Mesenchymal stem cell (in vitro differentiated cells and primary cell): ENCODE measurements around the gene SP4.

ENCODE experiments used
- DNase-seq: peaks from one replicate; pipeline ENCODE4 v3.0.0-alpha.2; 2013
- H2AFZ ChIP-seq: one replicate; pipeline ENCODE4 v1.6.1; 2013; ENCODE audit warnings: low read depth, mild to moderate bottlenecking, control low read depth, inconsistent platforms, low read length, moderate library complexity
- H2AK5ac ChIP-seq: 2 replicates; pipeline ENCODE4 v1.6.1; 2013; ENCODE audit warnings: low read length, moderate library complexity, mild to moderate bottlenecking, inconsistent platforms; ENCODE audit not compliant: severe bottlenecking
- H2BK120ac ChIP-seq: one replicate; pipeline ENCODE4 v1.6.1; 2013; ENCODE audit warnings: low read depth, mild to moderate bottlenecking, inconsistent platforms, low read length, moderate library complexity
- H2BK12ac ChIP-seq, 2 experiments: one replicate each; pipeline ENCODE4 v1.6.1; 2013; ENCODE audit warnings: inconsistent platforms in 2 of 2, low read length in 2 of 2, mild to moderate bottlenecking in 2 of 2, moderate library complexity in 2 of 2, control low read depth in 1 of 2
- H2BK15ac ChIP-seq: one replicate; pipeline ENCODE4 v1.6.1; 2013; ENCODE audit warnings: mild to moderate bottlenecking, low read depth, inconsistent platforms; ENCODE audit not compliant: poor library complexity, severe bottlenecking
- H2BK5ac ChIP-seq: 2 replicates; pipeline ENCODE4 v1.6.1; 2013; ENCODE audit warnings: low read depth, mild to moderate bottlenecking, low read length, control low read depth, inconsistent platforms; ENCODE audit not compliant: poor library complexity, severe bottlenecking
- H3K14ac ChIP-seq, 2 experiments: one replicate each; pipeline ENCODE4 v1.6.1; 2013; ENCODE audit warnings: inconsistent platforms in 2 of 2, low read length in 2 of 2, control low read depth in 1 of 2, mild to moderate bottlenecking in 1 of 2, moderate library complexity in 1 of 2
- H3K18ac ChIP-seq, 2 experiments: one replicate each; pipeline ENCODE4 v1.6.1; 2013; ENCODE audit warnings: inconsistent platforms in 2 of 2, low read length in 2 of 2, control low read depth in 1 of 2, low read depth in 1 of 2, mild to moderate bottlenecking in 1 of 2
- H3K23ac ChIP-seq, 2 experiments: one replicate each; pipeline ENCODE4 v1.6.1; 2013; ENCODE audit warnings: inconsistent platforms in 2 of 2, low read length in 2 of 2, mild to moderate bottlenecking in 2 of 2, moderate library complexity in 2 of 2, control low read depth in 1 of 2
- H3K27ac ChIP-seq: 2 replicates; pipeline ENCODE4 v1.5.1; 2013; ENCODE audit warnings: mild to moderate bottlenecking, moderate library complexity, low read length, control low read depth, inconsistent platforms; ENCODE audit not compliant: poor library complexity, severe bottlenecking
- H3K27me3 ChIP-seq, 2 experiments: 2 replicates each; pipeline versions ENCODE4 v1.6.1 to v1.7.0; 2013; ENCODE audit warnings: low read length in 2 of 2, mild to moderate bottlenecking in 2 of 2, moderate library complexity in 2 of 2, control low read depth in 1 of 2, inconsistent platforms in 1 of 2; ENCODE audit not compliant: control insufficient read depth in 1 of 2, insufficient read depth in 1 of 2
- H3K36me3 ChIP-seq, 2 experiments: 2 replicates each; pipeline versions ENCODE4 v1.6.1 to v1.7.0; 2013; ENCODE audit warnings: low read length in 2 of 2, control low read depth in 1 of 2, inconsistent platforms in 1 of 2, low read depth in 1 of 2, mild to moderate bottlenecking in 1 of 2; ENCODE audit not compliant: insufficient read depth in 2 of 2, control insufficient read depth in 1 of 2
- H3K4ac ChIP-seq, 2 experiments: one replicate each; pipeline ENCODE4 v1.6.1; 2013; ENCODE audit warnings: inconsistent platforms in 2 of 2, low read length in 2 of 2, mild to moderate bottlenecking in 2 of 2, moderate library complexity in 2 of 2, control low read depth in 1 of 2, low read depth in 1 of 2
- H3K4me1 ChIP-seq: 2 replicates; pipeline ENCODE4 v1.6.1; 2013; ENCODE audit warnings: low read depth, low read length, control low read depth; ENCODE audit not compliant: control insufficient read depth, insufficient read depth
- H3K4me2 ChIP-seq: 2 replicates; pipeline ENCODE4 v1.6.1; 2013; ENCODE audit warnings: low read length, mild to moderate bottlenecking, inconsistent platforms; ENCODE audit not compliant: poor library complexity, severe bottlenecking
- H3K4me3 ChIP-seq, 2 experiments: 2 replicates each; pipeline versions ENCODE4 v1.5.1 to v1.7.0; 2013; ENCODE audit warnings: low read length in 2 of 2, mild to moderate bottlenecking in 2 of 2, control low read depth in 1 of 2, low read depth in 1 of 2; ENCODE audit not compliant: insufficient read depth in 1 of 2
- H3K79me1 ChIP-seq: replicated peaks from 2 replicates; pipeline ENCODE4 v1.6.1; 2013; ENCODE audit warnings: mild to moderate bottlenecking, control low read depth, low read length, inconsistent platforms; ENCODE audit not compliant: poor library complexity, severe bottlenecking
- H3K9ac ChIP-seq: 2 replicates; pipeline ENCODE4 v1.7.0; 2013; ENCODE audit warnings: mild to moderate bottlenecking, low read length, moderate library complexity
- H3K9me3 ChIP-seq: 2 replicates; pipeline ENCODE4 v1.7.0; 2013; ENCODE audit warnings: mild to moderate bottlenecking, low read length; ENCODE audit not compliant: control insufficient read depth
- H4K8ac ChIP-seq: one replicate; pipeline ENCODE4 v1.6.1; 2013; ENCODE audit warnings: inconsistent platforms, mild to moderate bottlenecking, low read length, moderate library complexity
- H4K91ac ChIP-seq: one replicate; pipeline ENCODE4 v1.6.1; 2013; ENCODE audit warnings: mild to moderate bottlenecking, low read length, inconsistent platforms
- WGBS: methylation state at CpG from one replicate; pipeline ENCODE4 v1.1.7; 2013; ENCODE audit warnings: mixed read lengths; 5-methylcytosine and 5-hydroxymethylcytosine counted together

SP4 gene

DNA sequence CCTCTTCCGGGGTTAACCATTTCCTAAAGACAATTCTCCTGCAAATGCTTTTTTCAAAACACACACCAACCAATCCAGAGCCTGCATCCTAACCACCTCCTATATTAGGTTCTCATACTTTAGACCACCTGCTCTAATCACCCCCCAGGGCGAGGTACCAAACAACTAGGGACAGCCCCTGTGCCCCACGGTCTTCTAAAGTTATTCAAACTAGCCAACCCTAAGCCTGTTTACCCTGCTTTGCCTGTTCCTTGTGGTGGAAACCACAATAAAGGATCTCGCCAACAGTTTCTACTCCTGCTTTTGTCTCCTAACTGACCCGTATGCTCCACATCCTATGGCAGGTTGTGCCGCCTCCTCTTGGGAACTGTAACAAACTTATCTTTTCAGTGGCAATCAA, 21.1 kb downstream of the SP4 start:
- H3K4ac ChIP-seq: no peak overlapping the region
- no peak overlapping the region for H2BK12ac ChIP-seq
- H3K4me1 ChIP-seq: no peaks in the 10 kb centered on the region
- H2AK5ac ChIP-seq: no peak overlapping the region
- no peak overlapping the region for H3K4me2 ChIP-seq
- no peak overlapping the region for H2BK120ac ChIP-seq
- no peak overlapping the region for H3K23ac ChIP-seq
- no peak overlapping the region for H3K14ac ChIP-seq
- no peak overlapping the region for H3K18ac ChIP-seq
- H2BK5ac ChIP-seq: no peak overlapping the region
- no peaks in the 10 kb centered on the region for H3K36me3 ChIP-seq
- H3K9me3 ChIP-seq: peaks cover 23% of the 10 kb centered on the region
- H2AFZ ChIP-seq: no peak overlapping the region
- 97% methylated on average over 6 of the region's 6 CpGs for WGBS
- no peaks in the 10 kb centered on the region for H3K27me3 ChIP-seq
- H3K9ac ChIP-seq: no peak overlapping the region
- peaks cover 13% of the 10 kb centered on the region for H3K79me1 ChIP-seq
- no peak overlapping the region for H3K4me3 ChIP-seq
- H3K27ac ChIP-seq: no peak overlapping the region
- H4K8ac ChIP-seq: no peak overlapping the region
- H4K91ac ChIP-seq: no peak overlapping the region
- no peak overlapping the region for H2BK15ac ChIP-seq
- no peak for DNase-seq

DNA sequence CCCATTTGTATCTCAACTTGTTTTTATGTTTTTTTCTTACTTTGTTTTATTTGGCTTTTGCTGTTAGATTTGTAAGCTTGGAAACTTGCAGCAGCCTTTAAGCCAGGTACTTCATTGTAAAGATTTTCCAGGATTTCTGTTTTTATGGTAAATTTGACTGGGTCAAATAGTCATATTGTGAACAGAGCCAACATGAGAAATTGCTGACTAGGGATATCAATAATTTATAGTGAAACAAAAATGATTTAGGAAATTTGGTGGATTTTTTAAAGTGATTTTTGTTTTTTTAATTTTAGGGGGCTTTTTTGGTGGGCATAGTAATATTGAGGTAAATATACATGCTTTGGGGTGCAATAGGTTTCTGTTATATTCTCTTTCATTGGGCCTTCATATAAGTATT, 22.2 kb downstream of the SP4 start:
- Histone ChIP-seq H2BK5ac (no peak overlapping the region), H3K4me3 (no peak overlapping the region), H3K79me1 (peaks cover 13% of the 10 kb centered on the region), H2BK12ac (no peak overlapping the region), H4K8ac (no peak overlapping the region), H2BK120ac (no peak overlapping the region), H3K14ac (no peak overlapping the region), H4K91ac (no peak overlapping the region), H3K27ac (no peak overlapping the region), H3K4me1 (no peaks in the 10 kb centered on the region), H3K36me3 (no peaks in the 10 kb centered on the region), H3K9ac (no peak overlapping the region), H3K18ac (no peak overlapping the region), H3K27me3 (no peaks in the 10 kb centered on the region), H2AFZ (no peak overlapping the region), H3K4me2 (no peak overlapping the region), H3K23ac (no peak overlapping the region), H2BK15ac (no peak overlapping the region), H3K4ac (no peak overlapping the region), H3K9me3 (peaks cover 33% of the 10 kb centered on the region), H2AK5ac (no peak overlapping the region)
- DNase-seq: no peak

DNA sequence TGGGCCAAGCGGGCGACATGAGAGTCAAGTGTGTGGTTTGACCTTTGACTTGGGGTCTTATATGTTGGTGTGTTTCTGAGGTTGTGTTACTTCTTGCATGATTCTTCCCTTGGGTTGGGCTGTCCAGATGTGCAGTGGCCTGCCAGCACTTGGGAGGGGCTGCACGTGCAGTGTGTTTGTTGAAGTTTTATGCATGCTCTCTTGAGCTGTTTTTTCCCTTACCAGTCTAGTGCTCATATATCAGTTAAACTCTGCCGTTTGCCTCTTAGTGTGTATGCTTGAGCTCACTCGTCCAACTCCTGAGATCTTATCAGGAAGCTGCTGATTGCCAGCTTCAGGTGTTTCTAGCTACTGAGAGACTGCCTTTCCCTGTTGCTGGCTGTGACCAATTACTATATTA, 23.1 kb downstream of the SP4 start:
- Histone ChIP-seq H2BK15ac (no peak overlapping the region), H3K18ac (no peak overlapping the region), H3K4ac (no peak overlapping the region), H3K9ac (no peak overlapping the region), H3K27ac (no peak overlapping the region), H3K79me1 (peaks cover 13% of the 10 kb centered on the region), H2AK5ac (no peak overlapping the region), H3K36me3 (no peaks in the 10 kb centered on the region), H2BK12ac (no peak overlapping the region), H3K27me3 (no peaks in the 10 kb centered on the region), H3K23ac (no peak overlapping the region), H3K4me1 (no peaks in the 10 kb centered on the region), H3K4me2 (no peak overlapping the region), H3K4me3 (no peak overlapping the region), H4K91ac (no peak overlapping the region), H4K8ac (no peak overlapping the region), H2AFZ (no peak overlapping the region), H2BK120ac (no peak overlapping the region), H2BK5ac (no peak overlapping the region), H3K9me3 (peaks cover 36% of the 10 kb centered on the region), H3K14ac (no peak overlapping the region)
- DNase-seq: no peak
- 72% methylated on average over 5 of the region's 5 CpGs for whole genome bisulfite sequencing

DNA sequence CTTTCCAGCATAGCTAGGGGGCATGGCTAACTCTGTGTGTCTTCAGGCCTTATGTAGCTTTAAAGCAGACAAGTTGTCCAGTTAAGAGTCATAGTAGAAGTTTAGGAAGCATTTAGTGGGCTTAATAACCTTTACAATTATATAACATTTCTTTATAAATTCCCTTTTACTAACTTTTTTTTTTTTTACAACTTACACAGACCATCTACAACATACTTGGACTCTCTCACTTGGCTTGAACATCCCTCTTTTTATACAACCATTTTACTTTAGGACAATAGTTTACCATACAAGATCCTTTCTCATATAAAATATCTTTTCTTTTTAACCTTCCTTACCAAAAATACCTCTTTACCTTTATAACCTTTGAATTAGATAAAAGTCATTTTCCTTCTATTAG, 26.3 kb downstream of the SP4 start:
- Histone ChIP-seq H2BK12ac (no peak overlapping the region), H2AK5ac (no peak overlapping the region)

More for the DNA sequence above, 26.3 kb downstream of the SP4 start:
- Histone ChIP-seq H2AFZ (no peak overlapping the region), H2BK5ac (no peak overlapping the region), H3K9ac (no peak overlapping the region), H2BK120ac (no peak overlapping the region), H3K9me3 (peaks cover 36% of the 10 kb centered on the region), H3K4me2 (no peak overlapping the region), H3K27ac (no peak overlapping the region), H3K4me1 (no peaks in the 10 kb centered on the region), H3K4me3 (no peak overlapping the region), H3K23ac (no peak overlapping the region), H3K27me3 (no peaks in the 10 kb centered on the region), H3K36me3 (peaks cover 0 to 4% of the 10 kb centered on the region in 2 experiments), H2BK15ac (no peak overlapping the region), H3K14ac (no peak overlapping the region), H4K91ac (no peak overlapping the region), H3K18ac (no peak overlapping the region), H3K4ac (no peak overlapping the region), H3K79me1 (peaks cover 9% of the 10 kb centered on the region), H4K8ac (no peak overlapping the region)
- no peak for DNase-seq
